Vagina (tissue), 2 donors: ENCODE measurements around the gene ERC2. TPM values are rescaled to one million over a fixed set of nuclear protein-coding genes. Genes with fewer than 3 reads are reported as not detected.

Source experiments
- DNase-seq, 2 donors: peaks; one replicate each; pipeline ENCODE4 v3.0.0-alpha.2; 2017; ENCODE audit errors: extremely low spot score in 2 of 2
- H3K27ac ChIP-seq: fragments of 200-600 bp; sonication (generic); one replicate; pipeline ENCODE4 v1.5.1; 2019
- H3K27me3 ChIP-seq: fragments of 200-600 bp; sonication (generic); one replicate; pipeline ENCODE4 v1.5.1; 2019
- H3K36me3 ChIP-seq, 2 donors: fragments of 200-600 bp; sonication (generic); one replicate each; pipeline ENCODE4 v1.5.1; 2017 to 2019
- H3K4me1 ChIP-seq: fragments of 200-600 bp; sonication (generic); one replicate; pipeline ENCODE4 v1.5.1; 2019
- H3K4me3 ChIP-seq, 2 donors: fragments of 200-600 bp; sonication (generic); 1 replicate in 1 of 2; 2 replicates in 1 of 2; pipeline ENCODE4 v1.5.1; 2016 to 2019
- H3K9me3 ChIP-seq: fragments of 200-600 bp; sonication (generic); one replicate; pipeline ENCODE4 v1.5.1; 2019
- CTCF ChIP-seq, 3 experiments: fragments of 450-650 bp in 2 of 3; fragments of 200-600 bp in 1 of 3; sonication (generic) in 1 of 3; IDR thresholded peaks; one replicate each; pipeline ENCODE4 v1.5.1; 2017 to 2019; ENCODE audit warnings: antibody characterized with exemption in 3 of 3, mild to moderate bottlenecking in 2 of 3, moderate library complexity in 2 of 3
- POLR2A ChIP-seq, 2 donors: fragments of 450-650 bp; IDR thresholded peaks; one replicate each; pipeline ENCODE4 v1.6.1; 2017; ENCODE audit warnings: antibody characterized with exemption in 2 of 2, mild to moderate bottlenecking in 2 of 2, moderate library complexity in 2 of 2
- POLR2AphosphoS5 ChIP-seq, 2 donors: sonication (generic); formaldehyde crosslinking; IDR thresholded peaks; one replicate each; pipeline ENCODE4 v1.9.0; 2017; ENCODE audit warnings: antibody characterized with exemption in 2 of 2, mild to moderate bottlenecking in 2 of 2, low read depth in 1 of 2; ENCODE audit not compliant: insufficient read depth in 1 of 2
- intact Hi-C: fragments of 100-400 bp; cut with DNase I; formaldehyde crosslinking; loops from one replicate; pipeline ENCODE4 v1.15.1; 2023
- total RNA-seq: library from RNA; depleted of rRNA; stranded (reverse); fragments of >200 nt; gene quantifications from one replicate; pipeline ENCODE4 v1.2.3, GENCODE V29; 2016

ERC2 gene
- total RNA-seq, 1 donor from 2014 or later = 1.2 TPM

DNA sequence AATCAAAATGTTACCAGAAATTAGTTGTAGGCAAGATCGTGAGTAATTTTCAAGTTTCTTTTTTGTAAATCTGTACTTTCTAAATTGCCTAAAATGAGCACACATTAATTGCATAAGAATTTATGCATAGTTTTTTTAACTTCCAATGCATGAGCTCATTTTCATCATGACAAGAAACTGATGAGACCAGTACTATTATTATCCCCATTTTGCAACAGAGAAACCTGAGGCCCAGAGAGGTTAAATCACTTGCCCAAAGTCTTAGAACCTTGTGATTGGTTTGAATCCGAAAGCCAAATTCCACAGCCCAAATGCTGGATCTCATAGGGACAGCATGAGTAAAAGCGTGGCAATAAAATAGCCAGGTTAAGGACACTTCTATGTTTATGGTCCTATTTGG lies 274.7 kb downstream of the ERC2 start:
- Histone ChIP-seq H3K9me3 (no peaks in the 10 kb centered on the region), H3K4me1 (peaks cover 9% of the 10 kb centered on the region), H3K27ac (no peak overlapping the region), H3K36me3 (no peaks in the 10 kb centered on the region), H3K4me3 (no peak overlapping the region), H3K27me3 (no peaks in the 10 kb centered on the region)
- no peak for TF ChIP-seq POLR2A (IDR thresholded peaks at IDR 0.05)
- no peak for TF ChIP-seq POLR2AphosphoS5 (IDR thresholded peaks at IDR 0.05; ENCODE audit: insufficient read depth in 1 of 2, low read depth in 1 of 2)
- no peak for TF ChIP-seq CTCF (IDR thresholded peaks at IDR 0.05)
- intact Hi-C loops = no loop called here
- no peak for DNase-seq

DNA sequence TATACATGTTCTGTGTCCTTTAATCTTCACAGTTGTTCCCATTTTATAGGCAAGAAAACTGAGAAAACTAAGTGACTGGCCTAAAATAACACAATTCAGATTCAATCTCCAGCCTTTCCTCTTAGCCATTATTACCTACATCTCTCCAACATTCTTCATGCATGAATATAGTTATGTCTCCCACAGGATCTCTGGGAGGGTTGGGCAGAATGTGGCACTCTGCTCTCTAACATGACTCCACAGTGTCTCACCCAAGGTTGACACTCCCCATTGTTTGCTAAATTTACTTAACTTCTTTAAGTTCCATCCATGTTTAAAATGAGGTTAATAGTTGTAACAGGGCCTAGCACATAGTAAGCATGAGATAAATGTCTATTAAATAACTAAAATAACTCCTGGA lies 276.3 kb downstream of the ERC2 start:
- no peaks in the 10 kb centered on the region for H3K36me3 ChIP-seq
- no peak for DNase-seq
- peaks cover 4% of the 10 kb centered on the region for H3K4me1 ChIP-seq
- H3K4me3 ChIP-seq = no peak overlapping the region
- intact Hi-C loops = no loop called here
- H3K27ac ChIP-seq = no peak overlapping the region
- TF ChIP-seq POLR2A (IDR thresholded peaks at IDR 0.05) (no peak), CTCF (IDR thresholded peaks at IDR 0.05) (no peak), POLR2AphosphoS5 (IDR thresholded peaks at IDR 0.05; ENCODE audit: insufficient read depth in 1 of 2, low read depth in 1 of 2) (no peak)
- no peaks in the 10 kb centered on the region for H3K9me3 ChIP-seq
- no peaks in the 10 kb centered on the region for H3K27me3 ChIP-seq

DNA sequence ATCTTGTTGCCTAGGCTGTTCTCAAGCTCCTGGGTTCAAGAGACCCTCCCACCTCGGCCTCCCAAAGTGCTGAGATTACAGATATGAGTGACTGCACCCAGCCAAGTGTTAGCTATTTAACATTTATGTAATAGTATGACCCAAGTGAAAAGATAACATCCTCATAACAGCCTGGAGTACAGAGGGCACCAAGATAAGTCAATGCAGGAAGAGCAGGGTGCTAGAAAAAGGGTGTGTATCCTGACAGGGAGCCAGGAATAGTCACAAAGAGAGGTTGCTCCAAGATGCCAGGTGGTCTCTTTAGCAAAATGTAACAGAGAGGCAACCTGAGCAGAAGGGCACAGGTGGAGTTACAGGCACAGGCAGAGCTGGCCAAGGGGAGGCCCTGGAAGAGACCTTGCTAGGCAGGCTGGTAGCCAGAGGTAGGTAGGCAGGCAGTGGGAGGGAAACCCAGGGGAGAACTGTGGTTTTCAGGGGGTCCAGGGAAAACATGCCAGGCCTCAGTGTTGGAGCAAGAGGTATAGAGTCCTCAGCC lies 277.4 kb downstream of the ERC2 start:
- intact Hi-C loops = no loop called here
- Histone ChIP-seq H3K36me3 (no peaks in the 10 kb centered on the region), H3K9me3 (no peaks in the 10 kb centered on the region), H3K4me1 (no peaks in the 10 kb centered on the region), H3K27ac (no peak overlapping the region), H3K27me3 (no peaks in the 10 kb centered on the region), H3K4me3 (no peak overlapping the region)
- TF ChIP-seq CTCF (IDR thresholded peaks at IDR 0.05) (no peak), POLR2A (IDR thresholded peaks at IDR 0.05) (no peak), POLR2AphosphoS5 (IDR thresholded peaks at IDR 0.05; ENCODE audit: insufficient read depth in 1 of 2, low read depth in 1 of 2) (no peak)
- DNase-seq = no peak

DNA sequence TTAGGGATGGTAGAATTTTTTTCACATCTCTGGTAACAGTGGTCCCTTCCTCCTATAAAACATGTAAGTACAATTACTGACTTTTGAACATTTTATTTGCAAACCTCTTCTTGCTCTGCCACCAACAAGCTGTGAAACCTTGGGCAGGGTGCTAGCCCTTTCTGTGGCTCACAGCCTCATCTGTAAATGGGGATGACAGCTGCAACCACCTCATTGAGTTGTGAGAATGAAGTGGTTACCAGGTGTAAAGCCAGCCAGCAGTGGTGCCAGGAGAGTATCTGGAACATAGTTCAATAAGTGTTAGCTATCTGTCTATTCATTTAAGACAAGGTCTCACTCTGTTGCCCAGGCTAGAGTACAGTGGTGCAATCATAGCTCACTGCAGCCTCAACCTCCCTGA lies 278.1 kb downstream of the ERC2 start:
- no peak for TF ChIP-seq CTCF (IDR thresholded peaks at IDR 0.05)
- no peak for TF ChIP-seq POLR2AphosphoS5 (IDR thresholded peaks at IDR 0.05; ENCODE audit: insufficient read depth in 1 of 2, low read depth in 1 of 2)
- TF ChIP-seq POLR2A (IDR thresholded peaks at IDR 0.05) = no peak
- no peak for DNase-seq
- Histone ChIP-seq H3K36me3 (no peaks in the 10 kb centered on the region), H3K27ac (no peak overlapping the region), H3K9me3 (no peaks in the 10 kb centered on the region), H3K27me3 (no peaks in the 10 kb centered on the region), H3K4me3 (no peak overlapping the region), H3K4me1 (no peaks in the 10 kb centered on the region)
- intact Hi-C loops = no loop called here

GRCh38 chr3:56189536-56189935 lies 278.7 kb downstream of the ERC2 start:
- Histone ChIP-seq H3K9me3 (no peaks in the 10 kb centered on the region), H3K4me1 (no peaks in the 10 kb centered on the region), H3K36me3 (no peaks in the 10 kb centered on the region), H3K27me3 (no peaks in the 10 kb centered on the region), H3K27ac (no peak overlapping the region), H3K4me3 (no peak overlapping the region)
- TF ChIP-seq POLR2A (IDR thresholded peaks at IDR 0.05) (no peak), POLR2AphosphoS5 (IDR thresholded peaks at IDR 0.05; ENCODE audit: insufficient read depth in 1 of 2, low read depth in 1 of 2) (no peak), CTCF (IDR thresholded peaks at IDR 0.05) (no peak)
- DNase-seq = no peak
- intact Hi-C loops = no loop called here
